ENCODE measurements around the gene IER3.

IER3 gene

DNA sequence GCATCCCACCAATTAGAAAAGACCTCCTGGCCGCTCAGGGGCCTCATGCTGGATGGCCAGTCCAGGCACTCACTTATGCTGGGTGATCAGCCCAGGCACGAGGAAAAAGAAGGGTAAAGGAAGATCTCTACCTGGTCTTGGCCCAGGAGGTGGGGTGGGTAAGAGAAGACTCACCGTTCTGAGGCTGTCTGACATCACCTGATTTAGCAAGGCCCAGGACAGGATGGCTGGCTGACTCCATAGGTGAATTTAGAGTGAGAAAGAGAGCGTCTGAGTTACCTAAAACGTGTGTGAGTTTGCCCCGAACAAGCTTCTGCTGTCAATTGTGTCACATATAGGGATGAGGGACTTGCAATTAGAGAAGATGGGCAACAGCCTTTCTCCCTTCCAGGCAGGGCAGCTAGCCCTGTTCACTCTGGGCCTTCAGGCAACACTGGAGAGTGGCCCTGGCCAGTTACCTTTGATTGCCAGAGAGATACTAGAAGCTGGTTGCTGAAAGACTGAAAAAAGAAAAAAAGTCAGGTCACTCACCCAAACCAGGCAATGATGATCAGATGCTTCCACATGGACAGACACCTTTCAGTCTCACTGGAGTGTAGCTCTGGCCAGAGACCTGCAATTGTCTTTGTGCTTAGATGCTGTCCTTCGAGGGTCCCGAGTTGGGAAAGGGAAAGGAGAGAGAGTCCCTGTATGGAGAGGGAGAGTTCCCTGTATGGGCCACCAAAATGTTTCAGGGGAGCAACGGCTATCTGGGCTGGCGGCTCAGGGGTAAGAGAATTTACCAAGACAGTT is 35.7 kb upstream of the IER3 start:
- Histone ChIP-seq H3K9me3 (ENCODE audit: control insufficient read depth, insufficient read depth, low read length) (no peaks in the 10 kb centered on the region), H3K36me3 (ENCODE audit: control insufficient read depth, insufficient read depth, low read length) (no peaks in the 10 kb centered on the region), H3K27me3 (ENCODE audit: control insufficient read depth, insufficient read depth, low read length) (no peaks in the 10 kb centered on the region), H3K27ac (ENCODE audit: low read depth, low read length) (no peak overlapping the region), H3K4me1 (ENCODE audit: control insufficient read depth, insufficient read depth, low read length) (peaks cover 4% of the 10 kb centered on the region; the same call in 1 of the 2 replicates), H3K4me3 (ENCODE audit: low read depth, low read length) (no peak overlapping the region), H3K9ac (ENCODE audit: low read depth, low read length) (no peak overlapping the region)

DNA sequence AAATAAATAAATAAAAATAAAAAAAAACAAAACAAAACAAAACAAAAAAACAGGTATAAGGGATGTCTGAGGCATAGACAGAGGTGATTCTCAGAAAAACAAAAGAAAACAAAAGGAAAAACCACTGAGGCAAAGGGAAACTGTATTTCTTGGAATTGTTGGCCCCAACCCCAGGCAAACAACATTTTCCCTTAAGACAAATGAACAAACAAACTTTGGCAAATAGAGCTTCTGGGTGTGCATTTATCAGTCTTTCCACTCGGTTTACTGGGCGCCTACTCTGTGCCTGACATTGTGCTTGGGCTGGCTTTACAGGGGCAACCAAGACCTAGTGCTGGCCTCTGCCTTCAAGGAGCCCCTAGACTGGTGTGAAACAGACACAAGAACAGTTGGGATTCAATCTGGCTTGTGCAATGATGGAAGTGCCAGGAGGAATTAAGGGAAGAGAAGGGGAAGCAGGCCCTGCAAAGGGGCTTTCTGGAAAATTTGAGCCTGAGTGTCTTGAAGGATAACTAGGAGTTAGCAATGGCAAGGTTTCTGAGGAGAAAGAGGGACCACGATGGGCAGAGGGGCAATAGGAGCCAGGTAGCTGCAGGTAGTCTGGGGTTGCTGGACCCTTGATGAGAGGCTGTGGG is 33.8 kb upstream of the IER3 start:
- H3K9me3 ChIP-seq (ENCODE audit: control insufficient read depth, insufficient read depth, low read length), result no peaks in the 10 kb centered on the region
- peaks cover 4% of the 10 kb centered on the region; the same call in 1 of the 2 replicates for H3K4me1 ChIP-seq (ENCODE audit: control insufficient read depth, insufficient read depth, low read length)
- H3K36me3 ChIP-seq (ENCODE audit: control insufficient read depth, insufficient read depth, low read length), result no peaks in the 10 kb centered on the region
- H3K27ac ChIP-seq (ENCODE audit: low read depth, low read length), result no peak overlapping the region
- H3K4me3 ChIP-seq (ENCODE audit: low read depth, low read length), result no peak overlapping the region
- no peak overlapping the region for H3K9ac ChIP-seq (ENCODE audit: low read depth, low read length)
- no peaks in the 10 kb centered on the region for H3K27me3 ChIP-seq (ENCODE audit: control insufficient read depth, insufficient read depth, low read length)

DNA sequence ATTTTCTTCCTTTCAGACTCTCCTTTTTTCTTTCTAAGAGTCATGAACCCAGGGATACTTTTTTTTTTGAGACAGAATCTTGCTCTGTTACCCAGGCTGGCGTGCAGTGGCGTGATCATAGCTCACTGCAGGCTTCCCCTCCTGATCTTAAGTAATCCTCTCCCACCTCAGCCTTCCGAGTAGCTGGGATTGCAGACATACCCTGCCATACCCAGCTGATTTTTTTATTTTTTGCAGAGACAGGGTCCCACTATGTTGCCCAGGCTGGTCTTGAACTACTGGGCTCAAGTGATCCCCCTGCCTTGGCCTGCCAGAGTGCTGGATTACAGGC is 32.8 kb upstream of the IER3 start:
- H3K4me1 ChIP-seq (ENCODE audit: control insufficient read depth, insufficient read depth, low read length), result peaks cover 4% of the 10 kb centered on the region; the same call in 1 of the 2 replicates
- H3K4me3 ChIP-seq (ENCODE audit: low read depth, low read length), result no peak overlapping the region
- H3K27me3 ChIP-seq (ENCODE audit: control insufficient read depth, insufficient read depth, low read length), result no peaks in the 10 kb centered on the region
- no peaks in the 10 kb centered on the region for H3K9me3 ChIP-seq (ENCODE audit: control insufficient read depth, insufficient read depth, low read length)
- H3K9ac ChIP-seq (ENCODE audit: low read depth, low read length), result no peak overlapping the region
- H3K27ac ChIP-seq (ENCODE audit: low read depth, low read length), result no peak overlapping the region
- H3K36me3 ChIP-seq (ENCODE audit: control insufficient read depth, insufficient read depth, low read length), result no peaks in the 10 kb centered on the region

DNA sequence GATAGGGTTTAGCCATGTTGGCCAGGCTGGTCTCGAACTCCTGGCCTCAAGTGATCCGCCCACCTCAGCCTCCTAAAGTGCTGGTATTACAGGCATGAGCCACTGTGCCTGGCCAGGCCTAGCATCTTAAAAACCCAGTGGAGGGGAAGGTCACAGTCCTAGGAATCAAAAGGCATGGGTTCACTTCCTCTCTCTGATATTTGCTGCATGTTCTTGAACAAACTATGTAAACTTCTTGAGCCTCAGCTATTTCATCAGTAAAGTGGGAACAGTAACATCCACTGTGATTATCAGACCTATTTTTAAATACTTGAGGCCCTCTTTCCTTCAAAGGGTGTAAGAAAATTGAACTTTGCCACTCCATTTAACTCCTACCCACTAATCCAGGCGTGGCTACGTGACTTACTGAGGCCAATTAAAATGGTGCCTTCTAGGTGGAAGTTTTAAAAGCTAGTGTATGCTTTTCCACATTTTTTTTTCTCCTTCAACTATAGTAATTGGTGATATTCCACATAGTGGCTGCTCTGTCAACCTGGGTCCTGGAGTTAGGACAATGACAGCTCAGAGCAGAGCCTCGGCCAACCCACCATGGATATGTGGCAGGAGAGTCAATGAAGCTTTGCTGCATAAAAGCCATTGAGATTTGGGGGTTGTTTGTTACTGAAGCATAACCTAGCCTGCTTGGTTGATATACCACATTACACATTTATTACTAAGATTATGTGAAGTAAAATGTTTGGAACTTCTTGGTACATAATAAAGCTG is 32.2 kb upstream of the IER3 start:
- peaks cover 4% of the 10 kb centered on the region; the same call in 1 of the 2 replicates for H3K4me1 ChIP-seq (ENCODE audit: control insufficient read depth, insufficient read depth, low read length)
- no peaks in the 10 kb centered on the region for H3K27me3 ChIP-seq (ENCODE audit: control insufficient read depth, insufficient read depth, low read length)
- H3K9ac ChIP-seq (ENCODE audit: low read depth, low read length), result no peak overlapping the region

DNA sequence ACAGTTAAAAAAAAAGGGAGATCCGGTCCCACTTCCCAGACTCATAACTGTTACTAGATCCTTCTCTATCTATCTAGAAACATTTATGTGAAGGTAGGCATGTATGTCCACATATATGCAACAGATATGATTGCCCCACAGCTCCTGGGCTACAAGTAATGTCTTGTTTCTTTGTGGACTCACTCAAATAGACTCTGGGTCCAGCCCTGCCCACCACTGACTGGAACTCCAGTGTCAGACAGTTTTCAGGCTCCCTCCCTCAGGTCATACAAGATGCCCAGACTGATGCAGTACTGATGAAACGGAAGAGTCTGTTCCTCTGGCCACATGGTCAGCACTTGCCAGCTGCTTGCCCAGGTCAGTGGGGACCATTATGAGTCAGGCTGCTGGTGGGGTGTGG is 30.8 kb upstream of the IER3 start:
- no peak overlapping the region for H3K9ac ChIP-seq (ENCODE audit: low read depth, low read length)
- no peaks in the 10 kb centered on the region for H3K9me3 ChIP-seq (ENCODE audit: control insufficient read depth, insufficient read depth, low read length)
- H3K27ac ChIP-seq (ENCODE audit: low read depth, low read length), result no peak overlapping the region
- no peaks in the 10 kb centered on the region for H3K27me3 ChIP-seq (ENCODE audit: control insufficient read depth, insufficient read depth, low read length)
- no peaks in the 10 kb centered on the region for H3K36me3 ChIP-seq (ENCODE audit: control insufficient read depth, insufficient read depth, low read length)
- no peak overlapping the region for H3K4me3 ChIP-seq (ENCODE audit: low read depth, low read length)
- H3K4me1 ChIP-seq (ENCODE audit: control insufficient read depth, insufficient read depth, low read length), result peaks cover 7% of the 10 kb centered on the region

More for the DNA sequence above, 32.2 kb upstream of the IER3 start:
- Histone ChIP-seq H3K36me3 (ENCODE audit: control insufficient read depth, insufficient read depth, low read length) (no peaks in the 10 kb centered on the region), H3K4me3 (ENCODE audit: low read depth, low read length) (no peak overlapping the region), H3K9me3 (ENCODE audit: control insufficient read depth, insufficient read depth, low read length) (no peaks in the 10 kb centered on the region), H3K27ac (ENCODE audit: low read depth, low read length) (no peak overlapping the region)

DNA sequence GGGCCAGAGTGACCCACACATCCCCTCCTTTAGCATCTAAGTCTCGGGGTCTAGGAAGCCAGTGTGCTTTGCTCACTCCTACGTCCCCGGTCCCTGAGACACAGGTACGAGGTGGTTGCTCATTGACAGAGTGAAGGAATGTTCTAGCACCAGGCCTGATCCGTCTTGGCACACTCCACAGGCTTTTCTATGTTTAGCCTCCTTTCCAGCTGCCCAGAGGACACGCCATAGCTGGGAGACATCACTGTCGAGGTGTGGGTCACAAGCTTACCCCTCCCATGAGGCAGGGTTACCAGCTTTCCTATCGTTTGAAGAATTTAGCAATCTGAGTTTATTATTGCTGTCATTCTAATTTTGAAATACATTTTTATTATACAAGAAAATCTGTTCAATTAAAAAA is 30.4 kb upstream of the IER3 start:
- no peaks in the 10 kb centered on the region for H3K36me3 ChIP-seq (ENCODE audit: control insufficient read depth, insufficient read depth, low read length)
- H3K9me3 ChIP-seq (ENCODE audit: control insufficient read depth, insufficient read depth, low read length), result no peaks in the 10 kb centered on the region
- H3K27ac ChIP-seq (ENCODE audit: low read depth, low read length), result no peak overlapping the region
- no peak overlapping the region for H3K4me3 ChIP-seq (ENCODE audit: low read depth, low read length)
- H3K27me3 ChIP-seq (ENCODE audit: control insufficient read depth, insufficient read depth, low read length), result no peaks in the 10 kb centered on the region
- H3K9ac ChIP-seq (ENCODE audit: low read depth, low read length), result no peak overlapping the region
- peaks cover 11% of the 10 kb centered on the region for H3K4me1 ChIP-seq (ENCODE audit: control insufficient read depth, insufficient read depth, low read length)

DNA sequence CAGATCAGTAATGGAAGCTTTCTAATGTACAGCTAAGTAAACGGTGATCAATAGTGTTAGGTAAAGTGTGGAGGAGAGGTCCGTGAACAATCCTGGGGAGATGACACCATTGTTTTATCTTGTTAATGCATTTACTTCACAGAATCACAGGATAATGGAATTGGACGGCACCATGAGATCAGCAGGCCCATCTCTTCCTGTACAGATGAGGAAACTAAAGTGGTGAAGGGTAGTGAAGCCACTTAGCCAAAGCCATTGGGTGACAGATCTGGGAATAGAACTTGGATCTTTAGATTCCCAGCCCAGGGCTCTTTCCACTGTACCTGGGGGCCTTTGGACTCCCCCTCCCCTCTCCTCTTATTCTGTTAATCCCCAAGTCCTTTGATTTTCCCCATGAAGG is 26.2 kb upstream of the IER3 start:
- Histone ChIP-seq H3K27ac (ENCODE audit: low read depth, low read length) (peak overlapping the region; percentile 97), H3K9ac (ENCODE audit: low read depth, low read length) (no peak overlapping the region), H3K4me1 (ENCODE audit: control insufficient read depth, insufficient read depth, low read length) (peaks cover 31% of the 10 kb centered on the region)

DNA sequence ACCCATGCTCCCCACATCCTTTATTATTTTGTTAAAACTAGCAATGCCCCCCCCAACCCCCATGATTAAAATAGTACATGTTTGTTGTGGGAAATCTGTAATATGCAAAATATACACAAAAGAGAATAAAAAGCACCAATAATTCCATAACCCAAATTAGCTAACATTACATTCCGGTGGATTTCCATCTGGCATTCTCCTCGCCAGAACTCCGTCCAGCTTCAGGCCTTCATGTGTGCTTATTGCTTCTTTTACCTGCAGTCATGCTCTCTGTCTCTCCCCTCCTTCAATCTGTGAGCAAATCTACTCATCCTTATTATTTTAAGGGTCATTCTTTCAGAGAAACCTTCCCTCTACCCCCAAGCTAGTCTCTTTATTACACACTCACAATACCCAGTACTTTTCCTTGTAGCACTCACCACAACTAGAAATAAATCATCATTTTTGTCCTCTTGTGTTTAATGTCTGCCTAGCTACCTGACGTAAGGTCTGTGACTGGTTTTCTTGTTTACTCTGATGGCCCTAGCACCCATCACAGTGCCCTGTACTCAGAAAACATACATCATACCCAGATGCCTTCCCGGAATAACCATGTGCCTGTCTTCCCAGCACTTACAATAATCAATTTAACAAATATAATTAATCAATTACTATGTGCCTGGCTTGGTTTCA is 25.6 kb upstream of the IER3 start:
- Histone ChIP-seq H3K4me1 (ENCODE audit: control insufficient read depth, insufficient read depth, low read length) (peaks cover 34% of the 10 kb centered on the region), H3K4me3 (ENCODE audit: low read depth, low read length) (no peak overlapping the region), H3K27me3 (ENCODE audit: control insufficient read depth, insufficient read depth, low read length) (no peaks in the 10 kb centered on the region), H3K9me3 (ENCODE audit: control insufficient read depth, insufficient read depth, low read length) (no peaks in the 10 kb centered on the region), H3K36me3 (ENCODE audit: control insufficient read depth, insufficient read depth, low read length) (no peaks in the 10 kb centered on the region), H3K27ac (ENCODE audit: low read depth, low read length) (peak overlapping the region; percentile 97), H3K9ac (ENCODE audit: low read depth, low read length) (no peak overlapping the region)

More for the DNA sequence above, 26.2 kb upstream of the IER3 start:
- Histone ChIP-seq H3K4me3 (ENCODE audit: low read depth, low read length) (no peak overlapping the region), H3K27me3 (ENCODE audit: control insufficient read depth, insufficient read depth, low read length) (no peaks in the 10 kb centered on the region), H3K9me3 (ENCODE audit: control insufficient read depth, insufficient read depth, low read length) (no peaks in the 10 kb centered on the region), H3K36me3 (ENCODE audit: control insufficient read depth, insufficient read depth, low read length) (no peaks in the 10 kb centered on the region)

DNA sequence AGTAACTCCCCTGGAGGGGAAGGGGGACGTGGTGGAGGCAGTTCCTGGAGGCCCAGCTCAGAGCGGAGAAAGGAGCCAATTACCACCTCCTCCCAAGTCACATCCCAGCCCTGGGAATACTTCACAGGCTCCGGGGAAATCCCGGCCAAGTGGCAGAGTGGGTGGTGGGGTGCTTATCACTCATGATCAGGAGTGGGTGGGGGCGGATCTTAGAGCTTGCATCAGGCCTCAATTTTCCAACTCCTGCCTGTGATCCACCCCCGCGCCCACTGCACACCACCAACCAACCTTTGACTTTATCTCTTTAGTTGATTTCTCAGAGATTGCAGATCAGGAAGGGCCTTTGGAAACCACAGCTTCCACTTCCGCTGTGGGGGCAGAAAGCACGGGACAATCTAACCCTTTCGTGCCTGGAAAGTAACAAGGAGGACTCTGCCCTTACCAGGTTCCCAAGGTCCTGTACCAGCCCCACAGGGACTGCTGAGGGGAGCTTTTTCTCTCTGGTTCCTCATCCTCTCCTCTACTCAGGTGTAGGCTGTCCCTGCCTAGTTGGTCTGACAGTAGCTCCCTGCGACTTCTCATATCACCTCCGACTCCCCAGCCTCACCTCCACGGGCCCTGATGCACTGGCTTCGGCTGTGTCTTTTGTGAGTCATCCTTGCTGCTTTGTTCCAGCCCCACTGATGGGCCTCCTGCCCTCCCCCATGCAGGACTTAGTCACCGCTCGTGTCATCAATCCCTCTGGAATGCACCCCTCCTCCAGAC is 24.9 kb upstream of the IER3 start:
- Histone ChIP-seq H3K27ac (ENCODE audit: low read depth, low read length) (peak overlapping the region; percentile 97), H3K27me3 (ENCODE audit: control insufficient read depth, insufficient read depth, low read length) (no peaks in the 10 kb centered on the region), H3K36me3 (ENCODE audit: control insufficient read depth, insufficient read depth, low read length) (no peaks in the 10 kb centered on the region), H3K9me3 (ENCODE audit: control insufficient read depth, insufficient read depth, low read length) (no peaks in the 10 kb centered on the region), H3K9ac (ENCODE audit: low read depth, low read length) (peak overlapping the region; percentile 2; the same call in 1 of the 2 replicates), H3K4me3 (ENCODE audit: low read depth, low read length) (no peak overlapping the region), H3K4me1 (ENCODE audit: control insufficient read depth, insufficient read depth, low read length) (peaks cover 37% of the 10 kb centered on the region)

DNA sequence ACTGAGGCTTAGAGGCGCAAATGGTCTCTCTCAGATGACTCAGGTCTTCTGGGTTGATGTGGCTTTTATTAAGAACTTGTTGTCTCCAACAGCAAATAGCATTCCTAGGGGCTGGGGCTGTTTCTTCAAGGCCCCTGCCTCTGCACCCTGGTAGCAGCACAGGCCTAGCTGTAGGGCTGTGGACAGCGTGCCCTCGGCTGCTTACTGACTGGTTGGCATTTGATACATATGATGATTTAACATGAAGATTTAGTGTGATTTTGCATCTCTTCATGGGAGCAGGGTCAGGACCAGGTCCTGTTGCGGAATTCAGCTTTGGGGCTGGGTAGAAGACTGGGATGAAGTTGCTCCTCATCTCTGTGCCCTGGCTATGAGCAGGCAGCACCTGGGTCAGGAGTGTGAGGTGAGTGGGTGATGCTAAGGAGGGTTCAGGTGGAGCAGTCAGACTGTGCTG is 24.3 kb upstream of the IER3 start:
- no peak overlapping the region for H3K4me3 ChIP-seq (ENCODE audit: low read depth, low read length)
- no peak overlapping the region; the same call in 1 of the 2 replicates for H3K9ac ChIP-seq (ENCODE audit: low read depth, low read length)
- no peaks in the 10 kb centered on the region for H3K36me3 ChIP-seq (ENCODE audit: control insufficient read depth, insufficient read depth, low read length)
- no peaks in the 10 kb centered on the region for H3K9me3 ChIP-seq (ENCODE audit: control insufficient read depth, insufficient read depth, low read length)
- peaks cover 43% of the 10 kb centered on the region for H3K4me1 ChIP-seq (ENCODE audit: control insufficient read depth, insufficient read depth, low read length)
- H3K27ac ChIP-seq (ENCODE audit: low read depth, low read length), result peak overlapping the region; percentile 97
- no peaks in the 10 kb centered on the region for H3K27me3 ChIP-seq (ENCODE audit: control insufficient read depth, insufficient read depth, low read length)
